ENCODE measurements around the gene GGA3. TPM values are rescaled to one million over a fixed set of nuclear protein-coding genes. Genes with fewer than 3 reads are reported as not detected.

Gene GGA3
- total RNA-seq, 4 donors from 2014 or later = 31.3 to 42.3 (median 35.3) TPM

DNA sequence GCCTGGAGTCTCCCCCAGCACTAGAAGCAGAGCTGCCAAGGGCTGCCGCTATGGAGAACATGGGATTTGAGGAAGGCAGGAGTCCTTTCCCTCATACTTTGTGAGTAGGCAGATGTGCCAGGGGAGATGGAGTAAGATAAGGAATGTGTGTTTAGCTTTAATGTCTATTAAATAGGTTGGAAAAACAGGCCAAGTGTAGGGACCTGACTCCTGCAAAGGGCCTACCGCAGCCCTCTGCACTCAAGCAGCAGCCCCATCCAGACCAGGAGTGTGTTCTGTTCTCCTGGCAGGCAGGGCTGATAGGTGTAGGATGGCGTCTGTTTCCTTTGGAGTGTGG lies 11.4 kb upstream of the GGA3 start:
- H3K4me1 ChIP-seq = peaks cover 18 to 30% of the 10 kb centered on the region in 2 donors

DNA sequence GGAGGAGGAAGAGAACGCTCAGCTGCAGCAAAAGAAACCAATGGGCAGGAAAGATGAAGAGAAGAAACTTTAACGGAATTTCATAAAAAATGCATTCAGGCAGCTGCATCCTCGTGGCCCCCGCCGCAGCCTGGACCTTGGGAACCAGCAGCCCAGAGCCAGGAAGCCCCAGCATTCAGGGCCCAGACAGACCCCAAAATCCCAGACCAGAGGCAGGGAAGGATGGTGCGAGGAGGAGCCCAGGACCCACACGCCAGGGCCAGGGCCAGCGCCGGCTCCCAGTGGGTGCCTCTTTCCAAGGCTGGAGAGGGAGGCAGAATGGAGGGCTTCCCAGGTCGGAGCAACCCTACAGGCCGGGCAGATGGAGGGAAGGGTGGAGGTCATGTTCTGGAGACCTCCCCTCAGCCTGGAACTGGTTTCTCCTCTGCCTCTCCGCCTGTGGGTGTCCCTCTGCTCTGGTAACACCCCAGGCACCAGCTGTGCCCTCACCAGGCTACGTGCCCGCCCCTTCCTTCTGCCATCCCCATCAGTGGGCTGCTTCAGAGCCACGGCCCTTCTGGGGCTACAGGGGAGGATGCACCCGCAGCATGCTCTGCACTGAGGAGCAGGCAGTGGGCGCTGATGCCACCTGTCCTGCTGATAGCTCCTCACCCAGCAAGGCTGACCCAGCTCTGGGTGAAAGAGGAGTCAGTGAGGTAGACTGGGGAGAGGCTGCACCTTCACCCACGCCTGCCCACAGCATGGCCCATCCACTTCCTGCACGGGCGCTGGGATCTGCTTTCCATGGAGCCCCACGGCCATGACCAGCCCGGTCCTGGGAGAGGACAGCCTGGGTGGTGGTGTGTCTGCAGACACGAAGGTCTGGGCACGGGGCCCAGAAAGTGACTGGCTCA lies 10.8 kb upstream of the GGA3 start:
- intact Hi-C loops (cut with DNase I; ENCODE audit: low total_unique reads) (loop anchor here (2.0 kb wide), 1 partner anchor 17 kb away; the partner anchor contains the start of gene SLC25A19), in situ Hi-C loops (cut with MboI; ENCODE audit: low sequenced_read_pairs in 4 of 4) (no loop called here)
- H3K27ac ChIP-seq = peak overlapping the region; percentile 90 to 100 (median 96)
- peak overlapping the region; percentile 82 to 100 (median 90) for H3K4me3 ChIP-seq
- H3K9me3 ChIP-seq = no peaks in the 10 kb centered on the region
- no peaks in the 10 kb centered on the region for H3K27me3 ChIP-seq
- peak in 1 of 2 donors; percentile 34 for DNase-seq
- H3K36me3 ChIP-seq = peaks cover 0 to 3% of the 10 kb centered on the region in 2 donors
- no peak for ATAC-seq
- TF ChIP-seq POLR2A (IDR thresholded peaks at IDR 0.05) = no peak
- TF ChIP-seq, protein P1, sequence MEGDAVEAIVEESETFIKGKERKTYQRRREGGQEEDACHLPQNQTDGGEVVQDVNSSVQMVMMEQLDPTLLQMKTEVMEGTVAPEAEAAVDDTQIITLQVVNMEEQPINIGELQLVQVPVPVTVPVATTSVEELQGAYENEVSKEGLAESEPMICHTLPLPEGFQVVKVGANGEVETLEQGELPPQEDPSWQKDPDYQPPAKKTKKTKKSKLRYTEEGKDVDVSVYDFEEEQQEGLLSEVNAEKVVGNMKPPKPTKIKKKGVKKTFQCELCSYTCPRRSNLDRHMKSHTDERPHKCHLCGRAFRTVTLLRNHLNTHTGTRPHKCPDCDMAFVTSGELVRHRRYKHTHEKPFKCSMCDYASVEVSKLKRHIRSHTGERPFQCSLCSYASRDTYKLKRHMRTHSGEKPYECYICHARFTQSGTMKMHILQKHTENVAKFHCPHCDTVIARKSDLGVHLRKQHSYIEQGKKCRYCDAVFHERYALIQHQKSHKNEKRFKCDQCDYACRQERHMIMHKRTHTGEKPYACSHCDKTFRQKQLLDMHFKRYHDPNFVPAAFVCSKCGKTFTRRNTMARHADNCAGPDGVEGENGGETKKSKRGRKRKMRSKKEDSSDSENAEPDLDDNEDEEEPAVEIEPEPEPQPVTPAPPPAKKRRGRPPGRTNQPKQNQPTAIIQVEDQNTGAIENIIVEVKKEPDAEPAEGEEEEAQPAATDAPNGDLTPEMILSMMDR (IDR thresholded peaks at IDR 0.05 in 4 of 5, conservative IDR thresholded peaks at IDR 0.05 in 1 of 5) = no peak
- H3K4me1 ChIP-seq = peaks cover 18 to 33% of the 10 kb centered on the region in 2 donors

More for the DNA sequence above, 11.4 kb upstream of the GGA3 start:
- Histone ChIP-seq H3K36me3 (no peaks in the 10 kb centered on the region), H3K4me3 (no peak overlapping the region), H3K27ac (no peak overlapping the region), H3K27me3 (no peaks in the 10 kb centered on the region), H3K9me3 (no peaks in the 10 kb centered on the region)
- TF ChIP-seq, protein P1 (IDR thresholded peaks at IDR 0.05 in 4 of 5, conservative IDR thresholded peaks at IDR 0.05 in 1 of 5) = no peak
- TF ChIP-seq POLR2A (IDR thresholded peaks at IDR 0.05) = no peak
- intact Hi-C loops (cut with DNase I; ENCODE audit: low total_unique reads) (no loop called here), in situ Hi-C loops (cut with MboI; ENCODE audit: low sequenced_read_pairs in 4 of 4) (no loop called here)
- DNase-seq = no peak
- ATAC-seq = no peak

DNA sequence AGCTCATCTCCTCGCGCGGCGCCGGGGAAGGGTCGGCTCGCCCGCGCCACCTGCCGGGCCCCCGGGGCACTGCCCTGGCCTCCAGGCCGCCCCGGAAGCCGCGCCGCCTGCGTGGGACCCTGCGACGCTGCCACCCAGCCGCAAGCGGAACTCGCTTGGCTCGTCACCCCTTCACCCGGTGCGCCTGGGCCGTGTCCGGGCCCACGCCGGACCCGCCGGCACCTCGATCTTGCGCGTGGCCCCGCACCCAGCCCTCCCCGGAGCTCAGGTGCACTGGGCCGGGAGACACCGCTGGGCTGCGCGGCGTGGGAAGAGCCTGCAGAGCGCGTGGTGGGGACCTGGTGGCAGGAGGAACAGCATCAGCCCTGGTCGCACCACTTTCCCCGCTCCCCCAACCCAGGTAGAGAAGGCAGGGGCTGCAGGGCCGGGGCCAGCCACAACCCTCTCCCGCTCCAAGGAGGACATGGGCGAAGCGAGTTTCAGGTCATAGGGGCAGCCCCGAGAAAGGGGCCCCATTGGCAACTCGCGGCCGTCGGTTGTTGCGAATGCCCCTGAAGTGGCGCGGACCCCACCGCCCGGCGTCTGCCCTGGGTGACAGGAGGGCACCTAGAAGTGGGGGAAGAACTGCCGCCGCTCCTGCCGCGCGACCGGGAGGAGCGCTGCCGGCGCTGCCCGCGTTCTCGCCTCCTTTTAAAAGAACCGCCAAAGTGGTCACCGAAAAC lies 10.0 kb upstream of the GGA3 start:
- DNase-seq (peak; percentile 58 to 72), ATAC-seq (peak; percentile 77 to 82)
- TF ChIP-seq POLR2A (IDR thresholded peaks at IDR 0.05) = no peak
- TF ChIP-seq, protein P1 (IDR thresholded peaks at IDR 0.05 in 4 of 5, conservative IDR thresholded peaks at IDR 0.05 in 1 of 5) = peak in 4 of 5 experiments; percentile 95 to 100 (median 98)
- in situ Hi-C loops (cut with MboI; ENCODE audit: low sequenced_read_pairs in 4 of 4) (no loop called here), intact Hi-C loops (cut with DNase I; ENCODE audit: low total_unique reads) (loop anchor here (2.0 kb wide), 1 partner anchor 17 kb away; the partner anchor contains the start of gene SLC25A19)
- no peaks in the 10 kb centered on the region for H3K9me3 ChIP-seq
- H3K36me3 ChIP-seq = peaks cover 0 to 11% of the 10 kb centered on the region in 2 donors
- H3K4me3 ChIP-seq = peak overlapping the region; percentile 82 to 100 (median 90)
- H3K27me3 ChIP-seq = no peaks in the 10 kb centered on the region
- peak overlapping the region; percentile 90 to 100 (median 96) for H3K27ac ChIP-seq
- H3K4me1 ChIP-seq = peaks cover 18 to 33% of the 10 kb centered on the region in 2 donors

DNA sequence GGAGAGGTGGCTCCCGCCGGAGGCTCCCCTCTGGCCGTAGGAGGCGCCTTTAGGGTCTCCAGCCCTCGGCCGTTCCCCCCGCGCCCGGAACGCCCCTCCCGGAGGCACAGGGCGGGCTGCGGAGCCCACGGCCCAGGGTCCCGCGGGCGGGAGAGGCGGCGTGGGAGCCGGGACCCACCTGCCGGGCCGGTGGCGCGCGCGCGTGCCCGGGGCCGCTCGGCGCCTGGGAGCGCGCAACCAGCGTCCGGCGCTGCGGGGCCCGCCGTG lies 9.5 kb upstream of the GGA3 start, which contains the start of gene MIF4GD:
TSS of gene MIF4GD (minus strand) at position 266 of the 267 bp plus-strand sequence. CDS start 1,036 bp downstream, outside the sequence.
- H3K36me3 ChIP-seq = peaks cover 0 to 16% of the 10 kb centered on the region in 2 donors
- peak; percentile 74 to 93 for TF ChIP-seq POLR2A (IDR thresholded peaks at IDR 0.05)
- TF ChIP-seq, protein P1 (IDR thresholded peaks at IDR 0.05 in 4 of 5, conservative IDR thresholded peaks at IDR 0.05 in 1 of 5) = no peak
- no peak for DNase-seq
- no peak for ATAC-seq
- in situ Hi-C loops (cut with MboI; ENCODE audit: low sequenced_read_pairs in 4 of 4) (no loop called here), intact Hi-C loops (cut with DNase I; ENCODE audit: low total_unique reads) (loop anchor here (1.0 to 2.0 kb wide), 3 partner anchors 18 to 156 kb away; partner anchors contain the start of gene SLC25A19)
- peak within 1 kb of the TSS; percentile 82 to 100 (median 90) for H3K4me3 ChIP-seq
- H3K27me3 ChIP-seq = no peaks in the 10 kb centered on the region
- H3K27ac ChIP-seq = peak within 1 kb of the TSS; percentile 96 to 100 (median 98)
- peaks cover 18 to 33% of the 10 kb centered on the region in 2 donors for H3K4me1 ChIP-seq
- no peaks in the 10 kb centered on the region for H3K9me3 ChIP-seq
